SU-DHL-6 (cell line): Measurements from ENCODE around the gene PDE3B.
"Not testable (repeated sequence)": the region's sequence is repeated elsewhere in the genome, so short reads cannot be mapped to it uniquely, and the experiment has no call there.

Experiments
- H2AFZ ChIP-seq: fragments of 200-600 bp; sonication (generic); 2 replicates; pipeline ENCODE4 v1.6.1; 2014; ENCODE audit warnings: low read depth, mild to moderate bottlenecking, moderate library complexity, mixed read lengths, antibody characterized with exemption, low read length; ENCODE audit not compliant: severe bottlenecking
- H3F3A ChIP-seq: fragments of 200-600 bp; shearing (Covaris generic); 2 replicates; pipeline ENCODE4 v1.6.0; 2016; ENCODE audit warnings: antibody characterized with exemption, mild to moderate bottlenecking; ENCODE audit not compliant: insufficient read depth
- H3K27ac ChIP-seq: fragments of 200-600 bp; sonication (generic); 2 replicates; pipeline ENCODE4 v1.5.1; 2016; ENCODE audit warnings: low read depth, mild to moderate bottlenecking, low read length, moderate library complexity, mixed read lengths
- H3K27me3 ChIP-seq: fragments of 200-600 bp; sonication (generic), shearing (Covaris generic); 2 replicates; pipeline ENCODE4 v1.6.0; 2014; ENCODE audit warnings: mild to moderate bottlenecking, low read length
- H3K36me3 ChIP-seq: fragments of 200-600 bp; sonication (generic); 2 replicates; pipeline ENCODE4 v1.6.1; 2014; ENCODE audit warnings: mild to moderate bottlenecking, low read length, mixed read lengths
- H3K4me2 ChIP-seq: fragments of 300-600, 200-600 bp; shearing (Covaris generic), sonication (generic); 2 replicates; pipeline ENCODE4 v1.6.0; 2014; ENCODE audit warnings: low read length, low read depth, mild to moderate bottlenecking; ENCODE audit not compliant: poor library complexity, severe bottlenecking
- H3K4me3 ChIP-seq: fragments of 200-600 bp; sonication (generic); 2 replicates; pipeline ENCODE4 v1.5.1; 2014; ENCODE audit warnings: antibody characterized with exemption, low read length, mild to moderate bottlenecking, mixed read lengths; ENCODE audit not compliant: insufficient read depth, poor library complexity, severe bottlenecking
- H3K79me2 ChIP-seq: fragments of 200-600 bp; sonication (generic); 2 replicates; pipeline ENCODE4 v1.6.1; 2014; ENCODE audit warnings: mild to moderate bottlenecking, low read length, moderate library complexity; ENCODE audit not compliant: insufficient read depth
- H3K9ac ChIP-seq: fragments of 200-600 bp; sonication (generic); 2 replicates; pipeline ENCODE4 v1.7.0; 2014; ENCODE audit warnings: mild to moderate bottlenecking, low read length
- H3K9me2 ChIP-seq: fragments of 200-600 bp; sonication (generic); replicated peaks from 2 replicates; pipeline ENCODE4 v1.6.1; 2014; ENCODE audit warnings: low read length; ENCODE audit not compliant: insufficient read depth
- H3K9me3 ChIP-seq: fragments of 200-600 bp; sonication (generic); 2 replicates; pipeline ENCODE4 v1.6.1; 2014; ENCODE audit warnings: low read length, mixed read lengths; ENCODE audit not compliant: insufficient read depth
- H4K20me1 ChIP-seq: fragments of 200-600 bp; sonication (generic); 2 replicates; pipeline ENCODE4 v1.6.1; 2014; ENCODE audit warnings: low read depth, mild to moderate bottlenecking, antibody characterized with exemption, low read length, moderate library complexity, mixed read lengths
- EZH2phosphoT487 ChIP-seq: fragments of 200-600 bp; sonication (generic), shearing (Covaris generic); conservative IDR thresholded peaks from 2 replicates; pipeline ENCODE4 v1.6.1; 2018; ENCODE audit warnings: mild to moderate bottlenecking, antibody characterized with exemption, low read length, moderate library complexity, mixed read lengths
- TF ChIP-seq, protein P1 (sequence below): fragments of 200-600 bp; sonication (generic); IDR thresholded peaks from one replicate; pipeline ENCODE4 v1.5.1; 2017; ENCODE audit warnings: antibody characterized with exemption, mild to moderate bottlenecking, low read length, moderate library complexity; ENCODE audit not compliant: insufficient read depth, poor library complexity, severe bottlenecking

Gene PDE3B

DNA sequence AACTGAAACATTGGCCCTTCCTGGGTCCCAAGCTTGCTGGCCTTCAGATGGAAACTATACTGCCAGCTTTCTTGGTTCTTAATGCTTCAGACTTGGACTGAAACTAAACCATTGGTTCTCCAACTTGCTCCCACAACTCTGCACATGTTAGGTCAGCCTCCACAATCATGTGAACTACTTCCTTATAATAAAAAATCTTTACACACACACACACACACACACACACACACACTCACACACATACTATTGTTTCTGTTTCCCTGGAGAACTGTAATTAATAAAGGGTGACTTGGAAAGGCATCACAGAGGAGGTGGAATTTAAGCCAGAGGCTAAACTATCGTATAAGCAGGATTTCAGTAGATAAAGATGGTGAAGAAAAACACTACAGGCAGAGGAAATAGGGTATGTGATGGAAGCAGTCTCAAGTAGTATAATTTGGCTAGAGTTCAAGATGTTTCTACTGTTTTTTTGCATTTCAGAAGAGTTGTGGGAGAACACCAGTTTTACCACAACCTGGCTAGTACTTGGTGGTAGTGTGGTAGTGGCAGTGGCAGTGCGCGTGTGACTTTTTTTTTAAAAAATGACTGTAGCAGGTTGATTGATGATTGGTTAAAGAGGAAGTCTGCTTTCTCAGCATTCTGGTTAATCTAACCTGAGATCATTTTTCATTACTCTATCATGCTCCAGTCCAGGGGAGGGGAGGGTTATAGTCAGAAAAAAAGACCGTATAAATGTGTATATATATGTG, 70.1 kb downstream of the PDE3B start:
- no peak overlapping the region for H3K9ac ChIP-seq
- H3K27ac ChIP-seq = no peak overlapping the region
- TF ChIP-seq, protein P1, sequence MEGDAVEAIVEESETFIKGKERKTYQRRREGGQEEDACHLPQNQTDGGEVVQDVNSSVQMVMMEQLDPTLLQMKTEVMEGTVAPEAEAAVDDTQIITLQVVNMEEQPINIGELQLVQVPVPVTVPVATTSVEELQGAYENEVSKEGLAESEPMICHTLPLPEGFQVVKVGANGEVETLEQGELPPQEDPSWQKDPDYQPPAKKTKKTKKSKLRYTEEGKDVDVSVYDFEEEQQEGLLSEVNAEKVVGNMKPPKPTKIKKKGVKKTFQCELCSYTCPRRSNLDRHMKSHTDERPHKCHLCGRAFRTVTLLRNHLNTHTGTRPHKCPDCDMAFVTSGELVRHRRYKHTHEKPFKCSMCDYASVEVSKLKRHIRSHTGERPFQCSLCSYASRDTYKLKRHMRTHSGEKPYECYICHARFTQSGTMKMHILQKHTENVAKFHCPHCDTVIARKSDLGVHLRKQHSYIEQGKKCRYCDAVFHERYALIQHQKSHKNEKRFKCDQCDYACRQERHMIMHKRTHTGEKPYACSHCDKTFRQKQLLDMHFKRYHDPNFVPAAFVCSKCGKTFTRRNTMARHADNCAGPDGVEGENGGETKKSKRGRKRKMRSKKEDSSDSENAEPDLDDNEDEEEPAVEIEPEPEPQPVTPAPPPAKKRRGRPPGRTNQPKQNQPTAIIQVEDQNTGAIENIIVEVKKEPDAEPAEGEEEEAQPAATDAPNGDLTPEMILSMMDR = no peak
- TF ChIP-seq EZH2phosphoT487 = no peak
- no peaks in the 10 kb centered on the region for H3K36me3 ChIP-seq
- no peaks in the 10 kb centered on the region for H3K27me3 ChIP-seq
- no peak overlapping the region for H2AFZ ChIP-seq
- no peaks in the 10 kb centered on the region for H3K9me2 ChIP-seq
- H3K79me2 ChIP-seq = no peaks in the 10 kb centered on the region
- H3K9me3 ChIP-seq = no peaks in the 10 kb centered on the region
- no peaks in the 10 kb centered on the region for H3F3A ChIP-seq
- no peaks in the 10 kb centered on the region for H4K20me1 ChIP-seq
- H3K4me3 ChIP-seq = no peak overlapping the region
- no peak overlapping the region for H3K4me2 ChIP-seq

- not testable (repeated sequence) for H3K4me3 ChIP-seq, H3K4me2 ChIP-seq, H2AFZ ChIP-seq, H3F3A ChIP-seq, H3K9me3 ChIP-seq, H3K27me3 ChIP-seq, H3K9ac ChIP-seq, H4K20me1 ChIP-seq, H3K9me2 ChIP-seq, H3K36me3 ChIP-seq, H3K27ac ChIP-seq, H3K79me2 ChIP-seq
Measured at GRCh38 chr11:14715669-14716068, 72.1 kb downstream of the PDE3B start.

- Histone ChIP-seq H3K27ac (no peak overlapping the region), H2AFZ (no peak overlapping the region), H3K36me3 (no peaks in the 10 kb centered on the region), H3K79me2 (no peaks in the 10 kb centered on the region), H3K9ac (no peak overlapping the region), H3K27me3 (no peaks in the 10 kb centered on the region), H3K4me2 (no peak overlapping the region), H3K9me2 (no peaks in the 10 kb centered on the region), H4K20me1 (no peaks in the 10 kb centered on the region), H3K4me3 (no peak overlapping the region), H3F3A (no peaks in the 10 kb centered on the region), H3K9me3 (no peaks in the 10 kb centered on the region)
- TF ChIP-seq, protein P1 = no peak
- TF ChIP-seq EZH2phosphoT487 = no peak
Measured at GRCh38 chr11:14722496-14722895, 78.9 kb downstream of the PDE3B start.

DNA sequence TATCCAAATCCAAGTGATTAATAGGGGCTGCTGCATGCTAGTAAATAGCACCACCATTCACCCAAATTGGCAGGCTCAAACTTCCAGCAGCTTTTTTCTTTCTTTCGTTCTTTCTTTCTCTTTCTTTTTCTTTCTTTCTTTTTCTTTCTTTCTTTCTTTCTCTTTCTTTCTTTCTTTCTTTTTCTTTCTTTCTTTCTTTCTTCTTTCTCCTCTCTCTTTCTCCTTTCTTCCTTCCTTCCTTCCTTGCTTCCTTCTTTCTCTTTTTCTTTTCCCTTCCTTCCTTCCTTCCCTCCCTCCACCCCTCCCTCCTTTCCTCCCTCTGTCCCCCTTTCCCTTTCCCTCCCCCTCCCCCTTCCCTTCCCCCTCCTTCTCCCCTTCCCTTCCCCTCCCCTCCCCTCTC, 81.5 kb downstream of the PDE3B start:
- Histone ChIP-seq H3K27ac (no peak overlapping the region), H3K4me2 (no peak overlapping the region), H3K9ac (no peak overlapping the region), H3K9me3 (no peaks in the 10 kb centered on the region), H3K79me2 (no peaks in the 10 kb centered on the region), H3K27me3 (no peaks in the 10 kb centered on the region), H4K20me1 (no peaks in the 10 kb centered on the region), H3K36me3 (no peaks in the 10 kb centered on the region), H2AFZ (no peak overlapping the region), H3F3A (no peaks in the 10 kb centered on the region), H3K9me2 (no peaks in the 10 kb centered on the region), H3K4me3 (no peak overlapping the region)
- TF ChIP-seq, protein P1 = no peak
- TF ChIP-seq EZH2phosphoT487 = no peak
